ENCODE data around the gene ZFYVE26.
A peak's percentile ranks its signal among the peaks of the same experiment; 100 is the strongest.

- 0 out of 2 replicates have a peak, but pooled peaks have one; percentile 40 for TF ChIP-seq POLR2AphosphoS5 (IDR thresholded peaks at IDR 0.05; ENCODE audit: low read depth, low read length)
- no peak; the same call in 1 of the 2 replicates for TF ChIP-seq TAF1 (IDR thresholded peaks at IDR 0.05; ENCODE audit: borderline replicate concordance, low read depth, low read length)
- TF ChIP-seq POLR2A (IDR thresholded peaks at IDR 0.05; ENCODE audit: low read depth, low read length): peak; percentile 55; the same call in 1 of the 2 replicates
Observed at GRCh38 chr14:67816326-67817002, at the start of gene ZFYVE26.

All from GM12892 (cell line).